Lower leg skin (tissue), 4 donors: ENCODE results near the gene FASTK. TPM values are rescaled to one million over a fixed set of nuclear protein-coding genes. Genes with fewer than 3 reads are reported as not detected.
A peak's percentile ranks its signal among the peaks of the same experiment; 100 is the strongest.

ENCODE experiments used
- DNase-seq, 2 donors: peaks; one replicate each; pipeline ENCODE4 v3.0.0-alpha.2; 2019; ENCODE audit warnings: low spot score in 2 of 2
- H3K4me3 ChIP-seq: fragments of 200-600 bp; sonication (generic); 2 replicates; pipeline ENCODE4 v1.5.1; 2017; ENCODE audit warnings: mild to moderate bottlenecking, low read depth; ENCODE audit not compliant: poor library complexity, severe bottlenecking
- POLR2A ChIP-seq, 2 donors: fragments of 450-650 bp; IDR thresholded peaks; one replicate each; pipeline ENCODE4 v1.6.1; 2016 to 2017; ENCODE audit warnings: antibody characterized with exemption in 2 of 2, mild to moderate bottlenecking in 1 of 2, moderate library complexity in 1 of 2
- WGBS, 2 donors: methylation state at CpG; one replicate each; pipeline ENCODE4 v1.1.5; 2018; 5-methylcytosine and 5-hydroxymethylcytosine counted together
- intact Hi-C: fragments of 100-400 bp; cut with DNase I; formaldehyde crosslinking; loops from one replicate; pipeline ENCODE4 v1.15.0; 2023; ENCODE audit warnings: low total_unique reads
- total RNA-seq, 4 donors: library from RNA; depleted of rRNA; stranded (reverse); fragments of >200 nt; gene quantifications; one replicate each; pipeline ENCODE4 v1.1.0, GENCODE V29; 2016
- TF ChIP-seq, protein P1 (sequence below), 3 donors: fragments of 450-650 bp; IDR thresholded peaks; one replicate each; pipeline ENCODE4 v1.5.1; 2016; ENCODE audit warnings: antibody characterized with exemption in 3 of 3, mild to moderate bottlenecking in 3 of 3, moderate library complexity in 2 of 3

Gene FASTK
- total RNA-seq, 4 donors from 2014 or later, result 47.4 to 80.7 (median 69.0) TPM

DNA sequence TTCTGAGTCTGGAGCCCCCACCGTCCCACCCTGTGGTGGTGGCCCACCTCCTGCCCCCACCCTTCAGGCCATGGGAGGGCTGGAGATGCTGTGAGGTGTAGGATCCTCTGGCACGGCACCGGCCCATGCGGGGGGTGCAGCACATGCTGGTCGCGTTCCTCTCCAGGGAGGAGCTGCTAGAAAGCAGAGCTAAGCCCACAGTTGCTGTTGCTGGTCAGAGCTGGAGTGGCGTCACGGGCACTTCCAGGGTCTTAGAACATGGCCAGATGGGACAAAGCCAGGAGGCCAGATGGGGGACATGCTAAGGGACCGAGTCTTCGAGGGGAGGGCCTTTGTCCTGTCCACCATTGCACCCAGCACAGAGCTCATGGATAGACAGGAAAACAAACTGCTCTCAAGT, 27.3 kb upstream of the FASTK start:
- H3K4me3 ChIP-seq, result no peak overlapping the region
- intact Hi-C loops, result no loop called here
- no peak for DNase-seq
- 88 to 90% methylated on average over 8 to 10 of the region's 10 CpGs for WGBS, 2 donors
- TF ChIP-seq, protein P1, sequence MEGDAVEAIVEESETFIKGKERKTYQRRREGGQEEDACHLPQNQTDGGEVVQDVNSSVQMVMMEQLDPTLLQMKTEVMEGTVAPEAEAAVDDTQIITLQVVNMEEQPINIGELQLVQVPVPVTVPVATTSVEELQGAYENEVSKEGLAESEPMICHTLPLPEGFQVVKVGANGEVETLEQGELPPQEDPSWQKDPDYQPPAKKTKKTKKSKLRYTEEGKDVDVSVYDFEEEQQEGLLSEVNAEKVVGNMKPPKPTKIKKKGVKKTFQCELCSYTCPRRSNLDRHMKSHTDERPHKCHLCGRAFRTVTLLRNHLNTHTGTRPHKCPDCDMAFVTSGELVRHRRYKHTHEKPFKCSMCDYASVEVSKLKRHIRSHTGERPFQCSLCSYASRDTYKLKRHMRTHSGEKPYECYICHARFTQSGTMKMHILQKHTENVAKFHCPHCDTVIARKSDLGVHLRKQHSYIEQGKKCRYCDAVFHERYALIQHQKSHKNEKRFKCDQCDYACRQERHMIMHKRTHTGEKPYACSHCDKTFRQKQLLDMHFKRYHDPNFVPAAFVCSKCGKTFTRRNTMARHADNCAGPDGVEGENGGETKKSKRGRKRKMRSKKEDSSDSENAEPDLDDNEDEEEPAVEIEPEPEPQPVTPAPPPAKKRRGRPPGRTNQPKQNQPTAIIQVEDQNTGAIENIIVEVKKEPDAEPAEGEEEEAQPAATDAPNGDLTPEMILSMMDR (IDR thresholded peaks at IDR 0.05), result no peak
- TF ChIP-seq POLR2A (IDR thresholded peaks at IDR 0.05), result no peak

DNA sequence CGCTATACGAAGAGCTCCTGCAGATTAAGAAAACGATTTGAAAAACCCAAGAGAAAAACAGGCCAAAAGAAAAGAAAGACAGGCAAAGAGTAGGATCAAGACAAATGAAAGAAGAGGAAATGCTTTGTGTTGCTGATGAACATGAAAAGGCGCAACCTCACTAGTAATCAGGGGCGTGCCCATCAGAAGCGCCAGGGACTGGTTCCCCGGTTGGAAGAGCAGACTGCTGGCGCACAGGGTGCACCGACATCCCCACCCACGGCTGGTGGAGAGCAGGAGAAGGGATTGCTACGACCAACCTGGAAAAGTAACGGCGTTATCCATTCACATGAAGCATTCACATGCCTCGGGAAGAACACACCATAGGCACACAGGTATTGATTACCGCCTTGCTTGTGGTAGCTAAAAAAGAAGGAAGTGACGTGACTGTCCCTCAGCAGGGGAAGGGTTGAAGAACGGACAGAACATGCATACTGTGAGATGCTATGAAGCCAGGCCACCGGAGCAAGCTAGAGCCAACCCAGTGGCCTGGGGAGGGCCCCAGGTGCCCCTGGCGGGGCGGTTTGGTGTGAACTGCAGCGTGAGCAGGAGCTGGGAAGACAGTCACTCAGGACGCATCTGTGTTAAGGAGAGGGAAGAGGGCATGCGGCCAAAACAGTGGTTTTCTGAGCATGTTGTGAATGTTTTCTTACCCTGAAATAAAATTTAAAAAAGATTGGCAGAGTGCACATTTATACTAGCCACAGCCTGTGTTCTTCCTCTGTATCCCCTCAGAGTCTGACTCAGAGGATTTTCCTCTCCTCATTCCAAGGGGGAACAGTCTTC, 24.0 kb upstream of the FASTK start:
- peak in 1 of 2 donors; percentile 15 for DNase-seq
- 68 to 79% methylated on average over 23 of the region's 23 CpGs for WGBS, 2 donors
- TF ChIP-seq POLR2A (IDR thresholded peaks at IDR 0.05), result no peak
- no peak overlapping the region for H3K4me3 ChIP-seq
- intact Hi-C loops, result no loop called here

DNA sequence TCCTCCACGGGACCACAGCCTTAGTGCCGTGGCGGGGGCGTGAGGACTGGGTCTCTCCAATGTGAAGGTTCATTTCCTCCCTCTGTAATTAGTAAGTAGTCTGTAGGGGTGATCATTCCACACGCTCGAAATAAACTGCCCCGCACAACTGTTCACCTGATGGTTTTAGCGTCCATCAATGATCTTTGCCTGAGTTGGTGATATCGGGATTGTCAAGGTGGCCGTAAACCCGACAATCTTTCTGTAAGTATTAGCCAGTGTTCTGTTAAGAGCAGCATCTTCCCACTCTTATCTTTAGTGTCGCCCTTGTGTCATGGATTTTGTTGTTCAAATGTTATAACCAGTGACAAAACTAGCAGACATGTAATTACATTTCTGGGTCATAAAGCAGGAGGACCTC, 23.4 kb upstream of the FASTK start:
- DNase-seq, result no peak
- H3K4me3 ChIP-seq, result no peak overlapping the region
- WGBS, 2 donors, result 84 to 87% methylated on average over 12 of the region's 12 CpGs
- intact Hi-C loops, result no loop called here
- TF ChIP-seq, protein P1 (IDR thresholded peaks at IDR 0.05), result no peak
- TF ChIP-seq POLR2A (IDR thresholded peaks at IDR 0.05), result no peak

DNA sequence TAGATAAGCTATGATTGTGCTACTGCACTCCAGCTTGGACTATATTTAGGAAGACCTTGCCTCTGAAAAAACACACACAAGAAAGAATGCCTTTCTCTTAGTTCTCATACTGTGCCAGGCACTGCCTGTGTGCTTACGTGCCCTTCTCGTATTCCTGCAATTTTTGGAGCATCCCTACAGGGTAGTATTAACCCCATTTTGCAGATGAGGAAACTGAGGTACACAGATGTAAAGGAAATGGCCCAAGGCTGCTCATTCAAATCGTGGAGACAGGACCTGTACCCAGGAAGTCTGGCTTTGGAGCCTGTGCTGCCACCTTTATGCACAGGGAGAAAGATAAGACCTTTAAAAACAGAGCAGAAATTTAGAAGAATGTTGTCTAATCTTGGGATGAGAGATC, 22.4 kb upstream of the FASTK start:
- no peak for TF ChIP-seq POLR2A (IDR thresholded peaks at IDR 0.05)
- TF ChIP-seq, protein P1 (IDR thresholded peaks at IDR 0.05), result no peak
- intact Hi-C loops, result no loop called here
- DNase-seq, result no peak
- no peak overlapping the region for H3K4me3 ChIP-seq
- WGBS, 2 donors, result 85 to 87% methylated on average over 3 of the region's 3 CpGs

DNA sequence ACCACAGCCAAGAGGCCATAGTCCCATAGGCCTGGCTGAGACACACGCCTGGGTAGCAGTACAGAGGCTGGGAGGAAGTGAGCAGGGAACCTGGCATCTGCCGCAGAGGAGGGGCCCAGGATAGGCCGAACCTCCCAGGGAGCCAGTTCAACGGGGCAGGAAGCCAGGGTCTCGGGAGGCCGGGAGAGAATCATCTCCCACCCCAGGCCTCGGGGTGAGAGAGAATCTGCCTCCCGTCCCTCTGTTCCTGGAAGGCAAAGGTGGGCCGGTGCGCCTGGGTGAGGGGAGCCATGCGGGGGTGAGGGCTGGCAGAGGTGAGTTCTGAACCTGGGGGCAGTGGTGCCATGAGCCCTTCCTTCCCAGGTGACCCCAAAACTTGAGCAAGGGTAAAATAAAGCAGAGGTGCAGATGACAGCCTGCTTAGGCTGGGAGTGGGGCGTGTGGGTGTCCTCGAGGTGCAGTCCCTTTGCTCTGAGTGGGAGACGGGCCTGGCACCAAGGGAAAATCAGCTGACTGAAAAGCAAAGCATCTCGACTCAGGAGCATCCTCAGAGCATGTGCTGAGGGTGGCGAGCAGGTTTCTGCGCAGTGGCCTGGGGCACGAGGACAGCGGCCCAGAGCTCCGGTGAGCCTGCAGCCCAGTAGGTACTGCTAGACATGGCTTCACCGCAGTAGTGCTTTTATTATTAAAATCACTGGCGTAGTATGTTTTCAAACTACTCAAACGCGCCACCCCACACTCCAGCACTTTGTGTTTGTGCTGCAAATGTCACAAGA, 21.2 kb upstream of the FASTK start:
- TF ChIP-seq, protein P1 (IDR thresholded peaks at IDR 0.05), result no peak
- no peak for TF ChIP-seq POLR2A (IDR thresholded peaks at IDR 0.05)
- 79 to 81% methylated on average over 24 of the region's 24 CpGs for WGBS, 2 donors
- intact Hi-C loops, result no loop called here
- no peak for DNase-seq
- no peak overlapping the region for H3K4me3 ChIP-seq

DNA sequence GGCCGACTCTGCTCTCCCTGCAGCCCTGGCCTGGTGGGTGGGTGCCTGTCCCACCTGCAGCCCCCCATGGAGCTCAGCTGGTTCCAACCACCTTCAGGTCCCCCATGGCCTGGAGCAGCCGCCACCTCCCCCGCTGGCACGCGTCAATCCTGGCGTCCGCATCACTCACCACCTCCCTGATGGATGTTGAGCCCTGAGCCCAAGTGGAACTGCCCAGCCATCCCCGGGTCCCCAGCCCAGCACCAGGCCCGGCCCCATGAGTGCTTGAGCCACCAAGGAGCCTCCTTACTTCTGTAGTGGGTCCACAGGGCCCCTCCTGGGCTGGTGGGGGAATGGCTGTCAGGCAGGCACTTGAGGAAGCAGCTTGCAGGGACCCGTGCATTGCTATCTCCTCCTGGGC, 20.3 kb upstream of the FASTK start:
- no peak overlapping the region for H3K4me3 ChIP-seq
- intact Hi-C loops, result no loop called here
- WGBS, 2 donors, result 90 to 93% methylated on average over 7 to 10 of the region's 10 CpGs
- no peak for DNase-seq
- TF ChIP-seq, protein P1 (IDR thresholded peaks at IDR 0.05), result no peak
- no peak for TF ChIP-seq POLR2A (IDR thresholded peaks at IDR 0.05)
